ENCODE measurements around the gene RNF10.
"Not testable (repeated sequence)": the region's sequence is repeated elsewhere in the genome, so short reads cannot be mapped to it uniquely, and the experiment has no call there.

The RNF10 gene

GRCh38 chr12:120519324-120519723 is 14.8 kb upstream of the RNF10 start:
- DNase-seq (ENCODE audit: low read depth); H3K4me3 ChIP-seq (ENCODE audit: low read depth, low read length): not testable (repeated sequence)

- no peak for DNase-seq (ENCODE audit: low read depth)
- H3K4me3 ChIP-seq (ENCODE audit: low read depth, low read length): no peak overlapping the region
Measured at GRCh38 chr12:120522568-120522967, 11.6 kb upstream of the RNF10 start.

GRCh38 chr12:120528861-120529525 is 5.2 kb upstream of the RNF10 start, which contains the start of gene COQ5:
Gene COQ5, minus strand, starts transcription at chr12:120529158. Its CDS starts 17 bp downstream, at chr12:120529141.
- H3K4me3 ChIP-seq (ENCODE audit: low read depth, low read length): peak within 1 kb of the TSS; percentile 73
- peak; percentile 49 for DNase-seq (ENCODE audit: low read depth)

- H3K4me3 ChIP-seq (ENCODE audit: low read depth, low read length): peak overlapping the region; percentile 73
- no peak for DNase-seq (ENCODE audit: low read depth)
Measured at GRCh38 chr12:120529641-120530417, 4.3 kb upstream of the RNF10 start.

GRCh38 chr12:120530418-120530761 is 3.8 kb upstream of the RNF10 start:
- not testable (repeated sequence) for DNase-seq (ENCODE audit: low read depth); H3K4me3 ChIP-seq (ENCODE audit: low read depth, low read length)

GRCh38 chr12:120532701-120533238 is 1.4 kb upstream of the RNF10 start:
- no peak overlapping the region for H3K4me3 ChIP-seq (ENCODE audit: low read depth, low read length)
- no peak for DNase-seq (ENCODE audit: low read depth)

- peak overlapping the region; percentile 97 for H3K4me3 ChIP-seq (ENCODE audit: low read depth, low read length)
- DNase-seq (ENCODE audit: low read depth): peak; percentile 62
Measured at GRCh38 chr12:120534703-120535655, 823 bp downstream of the RNF10 start.

- peak overlapping the region; percentile 97 for H3K4me3 ChIP-seq (ENCODE audit: low read depth, low read length)
- DNase-seq (ENCODE audit: low read depth): no peak
Measured at GRCh38 chr12:120536064-120536791, 2.1 kb downstream of the RNF10 start.

- no peak overlapping the region for H3K4me3 ChIP-seq (ENCODE audit: low read depth, low read length)
- DNase-seq (ENCODE audit: low read depth): no peak
Measured at GRCh38 chr12:120537856-120538220, 3.7 kb downstream of the RNF10 start.

- H3K4me3 ChIP-seq (ENCODE audit: low read depth, low read length): no peak overlapping the region
- DNase-seq (ENCODE audit: low read depth): no peak
Measured at GRCh38 chr12:120538281-120539156, 4.4 kb downstream of the RNF10 start.

- H3K4me3 ChIP-seq (ENCODE audit: low read depth, low read length): no peak overlapping the region
- no peak for DNase-seq (ENCODE audit: low read depth)
Measured at GRCh38 chr12:120539303-120539702, 5.1 kb downstream of the RNF10 start.

- no peak overlapping the region for H3K4me3 ChIP-seq (ENCODE audit: low read depth, low read length)
- DNase-seq (ENCODE audit: low read depth): no peak
Measured at GRCh38 chr12:120540445-120540844, 6.3 kb downstream of the RNF10 start.

GRCh38 chr12:120542166-120542565 is 8.0 kb downstream of the RNF10 start:
- DNase-seq (ENCODE audit: low read depth): no peak
- H3K4me3 ChIP-seq (ENCODE audit: low read depth, low read length): no peak overlapping the region

- DNase-seq (ENCODE audit: low read depth): no peak
- H3K4me3 ChIP-seq (ENCODE audit: low read depth, low read length): no peak overlapping the region
Measured at GRCh38 chr12:120544691-120545090, 10.5 kb downstream of the RNF10 start.

- H3K4me3 ChIP-seq (ENCODE audit: low read depth, low read length): no peak overlapping the region
- DNase-seq (ENCODE audit: low read depth): no peak
Measured at GRCh38 chr12:120546050-120546386, 11.9 kb downstream of the RNF10 start.

- no peak for DNase-seq (ENCODE audit: low read depth)
- H3K4me3 ChIP-seq (ENCODE audit: low read depth, low read length): no peak overlapping the region
Measured at GRCh38 chr12:120554678-120555077, 20.5 kb downstream of the RNF10 start.

- no peak for DNase-seq (ENCODE audit: low read depth)
- no peak overlapping the region for H3K4me3 ChIP-seq (ENCODE audit: low read depth, low read length)
Measured at GRCh38 chr12:120557589-120557988, 23.4 kb downstream of the RNF10 start.

- H3K4me3 ChIP-seq (ENCODE audit: low read depth, low read length): no peak overlapping the region
Measured at GRCh38 chr12:120562906-120563305, 28.8 kb downstream of the RNF10 start.

More at GRCh38 chr12:120562906-120563305, 28.8 kb downstream of the RNF10 start:
- DNase-seq (ENCODE audit: low read depth): no peak
